GM13977 (cell line): ENCODE results near the gene SH3BP1.

Source experiments
- DNase-seq: peaks from one replicate; pipeline ENCODE4 v3.0.0; 2012; ENCODE audit warnings: low spot score
- CTCF ChIP-seq: IDR thresholded peaks from 2 replicates; pipeline ENCODE4 v1.5.1; 2012; ENCODE audit warnings: mild to moderate bottlenecking, control low read depth; ENCODE audit not compliant: insufficient read depth; ENCODE audit errors: extremely low read depth, missing control alignments
- in situ Hi-C: fragments of 300-500 bp; cut with MboI; formaldehyde crosslinking; loops from one replicate; pipeline ENCODE4 v1.12.0; 2022; ENCODE audit warnings: low sequenced_read_pairs, low pct_unique_long_range_greater_than_20kb, mixed read lengths, inconsistent platforms; ENCODE audit not compliant: unreplicated experiment

Gene SH3BP1

GRCh38 chr22:37627545-37627944, 11.9 kb upstream of the SH3BP1 start:
- no peak for TF ChIP-seq CTCF
- in situ Hi-C loops: loop anchor here (10.0 kb wide), 1 partner anchor 47 kb away; the partner anchor contains the start of gene LGALS1
- no peak for DNase-seq

GRCh38 chr22:37628830-37629229, 10.6 kb upstream of the SH3BP1 start:
- DNase-seq: no peak
- no peak for TF ChIP-seq CTCF
- in situ Hi-C loops: loop anchor here (10.0 kb wide), 1 partner anchor 46 kb away; the partner anchor contains the start of gene LGALS1

- no peak for DNase-seq
- TF ChIP-seq CTCF: no peak
- in situ Hi-C loops: loop anchor here (10.0 kb wide), 1 partner anchor 45 kb away; the partner anchor contains the start of gene LGALS1
These were observed 9.5 kb upstream of the SH3BP1 start for GRCh38 chr22:37629928-37630327.

- no peak for DNase-seq
- in situ Hi-C loops: no loop called here
- no peak for TF ChIP-seq CTCF
These were observed 8.5 kb upstream of the SH3BP1 start for GRCh38 chr22:37630839-37631435.

GRCh38 chr22:37631448-37632173, 7.9 kb upstream of the SH3BP1 start:
- TF ChIP-seq CTCF: no peak
- DNase-seq: no peak
- in situ Hi-C loops: no loop called here

GRCh38 chr22:37632174-37633088, 7.0 kb upstream of the SH3BP1 start:
- in situ Hi-C loops: no loop called here
- peak; percentile 70 for DNase-seq

More at GRCh38 chr22:37632174-37633088, 7.0 kb upstream of the SH3BP1 start:
- TF ChIP-seq CTCF: no peak
